GM04504 (cell line): ENCODE results near the gene KCNIP1.

Source experiments
- DNase-seq: peaks from one replicate; pipeline ENCODE4 v3.0.0-alpha.2; 2012; ENCODE audit warnings: low read depth

KCNIP1 gene

DNA sequence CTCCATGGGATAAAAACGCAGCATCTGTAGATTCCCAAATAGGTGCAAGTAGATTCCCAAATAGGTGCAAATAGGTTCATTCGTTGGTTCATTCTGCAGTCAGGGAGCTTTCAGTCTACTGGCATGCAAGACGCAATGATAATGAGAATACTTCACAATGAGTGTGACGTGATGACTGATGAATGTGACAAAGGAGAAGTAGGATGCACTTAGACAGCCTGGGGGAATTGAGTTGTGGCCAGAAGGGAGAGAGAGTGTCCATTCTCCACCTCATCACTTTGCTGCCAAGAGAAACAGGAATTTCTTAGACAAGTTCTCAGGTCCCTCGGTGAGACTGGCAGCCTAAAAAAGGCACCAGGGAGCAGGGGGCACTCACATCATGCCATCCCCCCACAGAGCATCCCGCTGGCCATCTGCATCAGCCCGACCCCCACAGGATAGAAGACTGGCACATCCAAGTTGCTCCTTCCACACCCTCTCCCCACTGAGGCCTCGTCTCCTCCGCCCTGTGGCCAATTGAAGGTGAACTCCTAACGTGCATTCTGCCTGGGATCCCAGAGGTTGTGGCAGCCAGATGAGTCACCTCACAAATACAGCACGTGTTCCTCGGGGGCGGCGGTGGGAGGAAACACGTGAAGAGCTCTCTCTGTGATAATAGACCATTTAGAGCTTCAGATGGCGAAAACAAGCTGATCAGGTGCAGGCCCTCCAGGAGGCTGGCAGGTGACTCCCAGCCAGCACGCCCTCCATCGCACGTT, 19.9 kb upstream of the KCNIP1 start:
- no peak for DNase-seq

GRCh38 chr5:170484459-170484831, 19.4 kb upstream of the KCNIP1 start:
- no peak for DNase-seq

DNA sequence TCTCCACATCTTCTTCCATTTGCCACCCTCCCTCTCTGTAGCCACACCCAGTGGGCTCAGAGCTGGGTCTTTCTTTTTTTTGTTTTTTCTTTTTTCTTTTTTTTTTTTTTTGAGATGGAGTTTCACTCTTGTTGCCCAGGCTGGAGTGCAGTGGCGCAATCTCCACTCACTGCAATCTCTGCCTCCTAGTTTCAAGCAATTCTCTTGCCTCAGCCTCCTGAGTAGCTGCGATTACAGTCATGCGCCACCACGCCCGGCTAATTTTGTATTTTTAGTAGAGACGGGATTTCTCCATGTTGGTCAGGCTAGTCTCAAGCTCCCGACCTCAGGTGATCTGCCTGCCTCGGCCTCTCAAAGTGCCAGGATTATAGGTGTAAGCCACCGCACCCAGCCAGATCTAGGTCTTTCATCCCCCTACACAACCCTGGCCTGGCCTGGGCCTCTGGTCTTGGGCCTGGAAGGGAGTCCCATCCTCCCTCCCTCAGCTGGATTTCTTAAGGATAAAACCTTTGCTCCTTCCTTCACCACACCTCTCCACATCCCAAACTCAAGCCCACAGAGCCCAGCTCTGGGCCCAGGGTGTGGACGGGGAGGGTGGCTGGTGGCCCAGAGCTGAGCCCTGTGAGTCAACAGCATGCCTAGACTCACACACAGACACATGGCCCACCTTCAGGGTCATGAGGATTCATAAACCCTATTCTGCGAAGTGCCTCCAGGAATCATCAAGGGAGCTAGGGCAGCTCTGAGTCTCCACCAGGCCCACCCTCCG, 18.8 kb upstream of the KCNIP1 start:
- DNase-seq = no peak

GRCh38 chr5:170485616-170485911, 18.3 kb upstream of the KCNIP1 start:
- DNase-seq = no peak

DNA sequence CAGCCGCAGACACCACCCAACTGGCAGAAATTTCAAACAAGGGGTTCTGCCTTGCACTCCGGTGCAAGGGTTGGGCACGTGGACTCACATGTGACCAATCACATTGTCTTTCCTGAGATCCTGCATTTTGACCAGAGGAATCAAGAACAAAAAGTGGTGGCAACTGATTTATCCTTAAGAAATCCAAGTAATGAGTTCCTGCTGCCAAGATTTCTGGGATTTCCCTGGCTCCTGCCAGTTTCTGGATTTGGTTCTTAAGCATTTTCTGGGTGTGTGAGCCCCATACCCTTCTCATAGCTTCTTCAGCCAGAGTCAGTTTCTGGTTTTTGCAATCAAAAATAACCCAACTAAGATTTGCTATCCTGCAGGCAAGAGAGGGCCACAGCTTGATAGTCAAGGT, 17.4 kb upstream of the KCNIP1 start:
- no peak for DNase-seq

- no peak for DNase-seq
Observed at GRCh38 chr5:170488570-170488969, 15.2 kb upstream of the KCNIP1 start.

DNA sequence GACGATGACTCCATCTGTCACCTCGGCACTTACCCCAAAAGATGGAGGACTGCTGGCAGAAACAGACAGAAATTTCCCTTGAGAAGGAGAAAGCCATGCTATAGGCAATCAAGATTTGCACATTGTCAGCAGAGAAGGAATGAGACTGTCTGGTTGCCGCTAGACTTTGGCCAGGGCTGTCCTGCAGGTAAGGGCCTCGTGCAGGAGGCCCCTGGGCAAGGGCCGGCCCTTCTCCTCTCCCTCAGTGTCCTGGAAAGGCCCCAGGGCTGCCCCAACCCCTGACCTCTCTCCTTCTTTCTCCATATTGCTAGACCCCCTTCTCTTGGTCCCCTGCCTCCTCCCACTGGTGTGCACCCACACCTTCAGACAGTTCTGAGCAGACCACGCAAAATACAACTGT, 14.6 kb upstream of the KCNIP1 start:
- no peak for DNase-seq

DNA sequence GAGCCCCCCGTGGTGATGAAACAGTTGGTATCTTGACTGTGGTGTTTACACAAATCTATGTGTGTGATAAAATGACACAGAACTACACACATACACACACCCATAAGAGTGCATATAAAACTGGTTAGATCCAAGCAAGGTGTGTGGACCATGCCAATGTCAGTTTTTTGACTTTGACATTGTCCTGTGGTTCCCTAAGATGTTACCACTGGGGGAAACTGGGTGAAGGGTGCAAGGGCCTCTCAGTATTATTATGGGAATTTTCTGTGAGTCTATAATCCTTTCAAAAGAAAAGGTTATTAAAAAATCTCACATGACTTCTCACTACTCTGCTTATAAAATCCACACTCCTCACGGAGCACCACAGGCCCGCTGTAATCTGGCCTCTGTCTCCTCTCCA, 13.4 kb upstream of the KCNIP1 start:
- DNase-seq = no peak

DNA sequence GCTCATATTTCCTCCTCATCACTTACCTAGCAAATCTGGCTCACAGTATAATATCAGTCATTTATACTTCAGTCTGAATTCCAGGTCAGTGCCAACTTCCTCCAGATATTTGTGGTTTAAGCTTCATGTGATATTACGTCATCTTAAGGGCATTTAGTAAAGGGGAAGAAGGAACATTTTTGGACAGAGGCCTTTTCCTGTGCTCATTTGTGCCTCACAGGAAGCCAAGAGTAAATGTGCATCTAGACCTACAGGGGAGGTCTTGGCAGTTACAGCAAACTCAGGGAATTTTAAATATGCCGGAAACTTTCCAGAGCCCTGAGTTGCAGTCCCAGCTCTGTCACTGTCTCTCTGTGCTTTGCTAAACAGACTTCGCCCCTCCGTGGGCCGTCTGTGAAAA, 12.3 kb upstream of the KCNIP1 start:
- DNase-seq = peak; percentile 77

DNA sequence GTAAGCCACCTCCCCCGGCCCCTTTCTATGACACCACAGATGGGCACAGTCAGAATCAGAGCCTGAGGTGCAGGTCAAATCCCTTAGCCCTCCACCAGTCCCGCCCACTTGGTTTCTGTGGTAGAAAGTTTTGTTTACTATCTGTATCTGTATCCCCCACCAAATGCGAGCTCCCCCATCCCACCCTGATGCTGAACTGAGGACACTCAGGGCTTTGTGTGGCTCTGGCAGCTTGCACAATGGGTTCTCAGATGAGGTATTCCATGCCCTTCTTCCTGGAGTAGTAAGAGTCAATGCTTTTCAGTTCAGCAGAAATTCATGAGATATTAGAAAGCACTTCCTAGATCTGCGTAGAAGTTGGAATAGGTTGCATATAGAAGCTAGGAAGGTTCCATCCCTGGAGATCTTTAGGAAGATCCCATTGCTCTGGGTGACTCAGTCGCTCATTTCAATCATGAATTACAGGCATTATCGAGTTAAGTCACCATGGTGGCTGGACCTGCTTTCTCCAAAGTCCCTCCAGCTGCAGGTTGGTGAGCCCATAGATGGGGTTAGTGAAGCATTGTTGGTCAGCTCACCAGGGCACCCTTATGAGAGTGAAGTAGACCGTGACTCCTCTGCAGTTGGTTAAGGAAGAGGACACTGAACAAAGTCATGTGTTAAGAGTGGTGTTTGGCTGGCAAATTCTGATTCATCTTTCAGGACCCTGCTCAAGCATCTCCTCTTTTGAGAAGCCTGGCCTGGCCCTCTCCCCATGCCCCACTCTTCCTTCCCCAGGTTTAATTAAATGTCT, 10.6 kb upstream of the KCNIP1 start:
- DNase-seq = no peak

DNA sequence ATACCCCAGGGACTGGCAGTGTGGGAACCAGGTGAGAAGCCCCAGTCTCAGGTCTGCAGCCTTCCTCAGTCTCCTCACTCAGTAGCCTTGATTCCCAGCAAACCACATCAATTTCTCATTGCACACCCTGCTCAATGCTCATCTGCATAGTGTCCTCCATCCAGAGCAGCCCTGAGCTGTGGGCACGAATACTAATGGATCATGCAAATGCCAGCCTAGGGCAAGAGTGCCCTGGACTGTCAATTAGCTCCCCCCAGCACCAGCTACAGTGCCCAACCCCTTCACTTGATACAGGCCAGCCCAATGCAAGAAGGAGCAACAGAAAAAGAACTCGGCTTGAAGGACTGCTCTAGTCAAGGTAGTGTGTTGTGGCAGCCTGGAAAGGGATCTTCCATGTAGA, 9.8 kb upstream of the KCNIP1 start:
- DNase-seq = no peak

GRCh38 chr5:170495825-170496661, 7.8 kb upstream of the KCNIP1 start:
- DNase-seq = no peak

GRCh38 chr5:170496662-170497028, 7.2 kb upstream of the KCNIP1 start:
- no peak for DNase-seq

DNA sequence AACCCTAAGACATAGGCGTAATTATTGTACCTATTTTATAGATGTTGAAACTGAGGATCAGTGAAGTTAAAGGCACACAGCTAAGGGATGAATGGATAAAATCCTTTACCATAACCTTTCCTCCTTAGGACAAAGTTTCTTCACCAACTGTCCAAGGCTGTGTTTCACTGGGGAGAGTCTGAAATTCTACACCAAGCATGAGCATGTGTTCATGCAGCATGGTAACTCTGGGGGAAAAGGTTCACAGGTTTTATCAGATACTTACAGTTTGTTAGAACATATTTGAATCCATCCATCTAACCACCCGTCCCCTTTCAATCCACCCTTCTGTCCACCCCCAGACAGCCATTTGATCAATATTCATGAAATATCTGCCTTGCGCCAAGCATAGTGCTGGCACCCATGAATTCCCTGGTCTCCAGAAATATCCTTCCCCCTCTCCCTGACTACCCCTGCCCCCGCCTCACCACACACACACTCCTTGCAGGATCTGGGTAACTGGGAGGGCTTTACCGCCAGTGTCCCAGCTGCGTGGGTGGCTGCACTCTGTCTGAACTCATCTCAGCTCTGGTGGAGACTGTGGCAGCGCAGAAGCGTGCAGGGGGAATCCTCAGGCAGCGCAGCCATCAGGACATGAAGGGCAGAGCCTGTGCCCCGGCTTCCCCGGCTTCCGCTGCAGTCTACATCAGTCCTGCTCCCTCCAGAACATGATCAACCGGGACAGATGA, 6.3 kb upstream of the KCNIP1 start:
- no peak for DNase-seq

DNA sequence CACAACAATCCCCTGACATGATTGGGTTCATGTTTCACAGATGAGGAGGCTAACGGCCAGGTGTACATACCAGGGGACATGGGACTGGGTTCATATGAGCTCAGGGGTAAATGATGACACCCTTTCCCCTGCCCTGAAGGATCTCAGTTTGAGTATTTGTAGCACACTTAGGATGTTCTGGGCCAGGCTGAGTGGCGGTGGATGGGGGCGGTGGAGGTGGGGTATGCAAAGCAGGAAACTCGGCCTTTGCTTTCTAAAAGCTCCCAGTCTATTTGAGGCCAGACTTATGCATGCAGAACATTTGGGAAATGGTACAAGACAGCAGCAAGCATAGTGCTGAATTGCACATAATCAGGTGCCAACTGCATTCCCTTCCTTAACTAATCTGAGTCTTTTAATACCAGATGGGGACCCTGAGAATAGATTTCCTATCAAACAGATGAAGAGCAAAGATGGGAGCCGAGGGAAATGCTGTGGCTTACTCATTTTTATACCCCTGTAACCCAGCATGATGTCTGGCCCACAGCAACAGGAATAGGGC, 4.9 kb upstream of the KCNIP1 start:
- DNase-seq = no peak

DNA sequence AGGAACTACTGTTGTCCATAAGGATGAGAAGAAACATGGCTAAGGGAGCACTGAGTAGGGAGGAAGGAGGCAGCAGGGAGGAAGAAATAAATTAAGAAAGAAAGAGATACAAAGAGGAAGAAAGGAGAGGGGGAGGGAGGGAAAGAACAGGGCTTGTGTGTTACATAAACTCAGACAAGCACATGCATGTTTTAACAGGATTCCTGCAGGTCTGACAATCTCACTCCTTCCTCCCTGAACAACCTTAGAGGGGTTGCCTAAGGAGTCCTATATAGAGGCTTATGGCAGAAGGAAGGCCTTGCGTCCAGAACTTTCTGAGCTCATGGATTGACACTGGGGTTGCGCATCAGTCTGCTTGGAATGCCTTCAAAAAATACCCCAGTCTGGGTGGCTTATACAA, 4.2 kb upstream of the KCNIP1 start:
- DNase-seq = no peak

DNA sequence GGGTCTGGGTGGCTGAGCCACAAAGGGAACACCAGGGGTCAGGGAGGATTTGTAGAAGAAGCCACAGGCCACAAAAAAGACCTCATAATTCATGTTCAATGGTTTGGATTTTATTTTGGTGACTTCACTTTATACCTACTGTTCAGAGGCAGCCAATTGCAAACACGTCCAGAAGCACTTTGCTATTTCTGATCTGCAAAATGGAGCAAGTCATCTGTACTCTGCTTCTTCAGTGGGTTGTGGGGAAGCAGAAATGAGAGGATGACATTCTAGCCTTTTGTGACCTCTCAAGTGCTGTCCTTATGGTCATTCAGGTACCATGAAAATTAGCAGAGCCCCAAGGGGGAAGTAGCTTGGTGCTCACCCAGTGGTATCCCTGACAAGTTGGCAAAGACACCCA, 2.5 kb upstream of the KCNIP1 start:
- DNase-seq = no peak

GRCh38 chr5:170501931-170502330, 1.9 kb upstream of the KCNIP1 start:
- DNase-seq = no peak

DNA sequence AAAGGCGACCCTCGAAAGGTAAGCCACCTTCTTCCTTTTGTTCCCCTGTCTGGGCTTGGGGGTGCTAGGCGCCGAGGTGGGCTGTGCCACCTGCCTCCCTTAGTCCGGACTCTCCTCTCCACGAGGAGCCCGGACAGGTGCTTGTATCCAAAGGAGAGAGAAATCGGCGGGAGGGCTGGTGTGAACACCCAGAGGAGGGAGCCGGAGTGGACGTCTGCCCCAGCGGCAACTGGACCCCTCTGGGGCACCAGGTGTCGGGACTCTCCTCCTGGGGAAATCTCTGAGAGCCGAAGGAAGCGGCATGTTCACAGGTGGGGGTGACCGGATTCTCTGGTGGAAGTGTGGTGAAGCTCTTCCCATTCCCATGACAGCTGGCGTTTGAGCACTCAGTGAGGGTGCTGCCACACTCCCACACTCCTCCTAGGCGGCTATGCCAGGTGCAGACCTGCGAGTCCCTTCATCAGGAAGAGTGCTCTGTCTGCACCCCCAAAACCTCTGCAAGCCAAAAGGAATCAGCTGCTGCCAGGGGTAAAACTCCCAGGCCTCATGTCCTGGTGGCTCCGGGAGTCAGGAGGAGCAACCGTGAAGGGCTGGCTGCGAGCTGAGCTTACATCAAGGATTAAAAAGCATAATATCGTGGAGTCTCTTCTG, 921 bp downstream of the KCNIP1 start:
- DNase-seq = no peak

GRCh38 chr5:170508036-170508435, 4.2 kb downstream of the KCNIP1 start:
- no peak for DNase-seq
